22Rv1 (cell line): ENCODE measurements around the gene PLD5.

ENCODE experiments used
- ZFX ChIP-seq: fragments of 450-650 bp; IDR thresholded peaks from 2 replicates; pipeline ENCODE4 v1.6.1; 2017; ENCODE audit warnings: antibody characterized with exemption, borderline replicate concordance
- TF ChIP-seq, protein P1 (sequence below): fragments of 450-650 bp; IDR thresholded peaks from 2 replicates; pipeline ENCODE4 v1.5.1; 2017; ENCODE audit warnings: mild to moderate bottlenecking

DNA sequence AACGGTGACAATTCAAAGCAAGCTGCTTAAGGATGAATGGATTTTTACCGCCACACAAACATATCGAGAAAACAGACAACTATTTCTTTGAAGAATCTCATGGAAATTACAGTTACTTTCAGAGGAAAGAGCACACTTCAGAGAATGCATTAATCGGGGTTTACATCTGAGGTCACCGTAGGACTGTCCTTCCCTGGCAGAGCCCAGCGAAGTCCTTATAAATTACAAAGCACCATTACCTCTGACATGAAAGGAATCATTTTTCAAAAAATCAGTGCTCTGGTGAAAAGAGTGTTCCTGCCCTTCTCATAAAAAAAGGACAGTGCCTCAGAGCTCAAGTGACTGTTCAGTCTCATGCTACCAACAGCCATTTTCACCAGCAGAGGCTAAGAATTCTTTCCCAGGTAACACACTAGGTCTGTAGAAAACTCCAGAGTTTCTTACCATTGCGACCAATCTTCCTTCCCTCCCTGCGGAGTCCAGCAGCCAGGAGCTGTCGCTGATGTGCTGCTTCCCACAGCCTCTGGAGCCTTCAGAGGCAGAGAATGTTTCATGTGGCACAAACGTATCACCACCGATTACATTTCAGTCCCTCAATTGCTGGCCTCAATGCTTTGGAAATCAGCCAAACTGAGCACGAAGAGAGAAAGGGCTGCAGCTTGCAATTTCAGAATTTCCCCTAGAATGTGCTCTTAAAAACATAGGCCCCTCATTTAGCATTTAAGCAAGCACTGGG is 75.4 kb downstream of the PLD5 start:
- TF ChIP-seq, protein P1, sequence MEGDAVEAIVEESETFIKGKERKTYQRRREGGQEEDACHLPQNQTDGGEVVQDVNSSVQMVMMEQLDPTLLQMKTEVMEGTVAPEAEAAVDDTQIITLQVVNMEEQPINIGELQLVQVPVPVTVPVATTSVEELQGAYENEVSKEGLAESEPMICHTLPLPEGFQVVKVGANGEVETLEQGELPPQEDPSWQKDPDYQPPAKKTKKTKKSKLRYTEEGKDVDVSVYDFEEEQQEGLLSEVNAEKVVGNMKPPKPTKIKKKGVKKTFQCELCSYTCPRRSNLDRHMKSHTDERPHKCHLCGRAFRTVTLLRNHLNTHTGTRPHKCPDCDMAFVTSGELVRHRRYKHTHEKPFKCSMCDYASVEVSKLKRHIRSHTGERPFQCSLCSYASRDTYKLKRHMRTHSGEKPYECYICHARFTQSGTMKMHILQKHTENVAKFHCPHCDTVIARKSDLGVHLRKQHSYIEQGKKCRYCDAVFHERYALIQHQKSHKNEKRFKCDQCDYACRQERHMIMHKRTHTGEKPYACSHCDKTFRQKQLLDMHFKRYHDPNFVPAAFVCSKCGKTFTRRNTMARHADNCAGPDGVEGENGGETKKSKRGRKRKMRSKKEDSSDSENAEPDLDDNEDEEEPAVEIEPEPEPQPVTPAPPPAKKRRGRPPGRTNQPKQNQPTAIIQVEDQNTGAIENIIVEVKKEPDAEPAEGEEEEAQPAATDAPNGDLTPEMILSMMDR: no peak
- no peak for TF ChIP-seq ZFX
